ENCODE results near the gene RFX1. TPM values are rescaled to one million over a fixed set of nuclear protein-coding genes. Genes with fewer than 3 reads are reported as not detected.
A peak's percentile ranks its signal among the peaks of the same experiment; 100 is the strongest.

The RFX1 gene
- total and polyA plus RNA-seq, 9 of the 15 experiments (the other 6 are each of a cell fraction or from before 2014, with no cell fraction given): 0.14 to 19.3 (median 1.2) TPM

- no peak for TF ChIP-seq ZNF347 (CRISPR knock-in tag; IDR thresholded peaks at IDR 0.05; ENCODE audit: low read depth)
- TF ChIP-seq ARID2 (IDR thresholded peaks at IDR 0.05): no peak
- no peak for TF ChIP-seq HDAC6 (IDR thresholded peaks at IDR 0.05; ENCODE audit: low read depth, low read length)
- peak in 2 of 3 experiments; percentile 60 to 88 for TF ChIP-seq YY1 (IDR thresholded peaks at IDR 0.05; ENCODE audit: borderline replicate concordance in 1 of 3, control insufficient read depth in 1 of 3, extremely low read depth in 1 of 3, insufficient read depth in 3 of 3, insufficient read length in 1 of 3, insufficient replicate concordance in 2 of 3, low read depth in 1 of 3, low read length in 2 of 3)
- peak; percentile 76 for TF ChIP-seq MTA1 (IDR thresholded peaks at IDR 0.05; ENCODE audit: borderline replicate concordance)
- no peak for TF ChIP-seq ZNF133 (CRISPR knock-in tag; IDR thresholded peaks at IDR 0.05)
- no peak for TF ChIP-seq CREB1 (IDR thresholded peaks at IDR 0.05)
- peak; percentile 48; the same call in 1 of the 2 replicates for TF ChIP-seq CREB1 (CRISPR knock-in tag; IDR thresholded peaks at IDR 0.05)
- TF ChIP-seq NCOR1 (IDR thresholded peaks at IDR 0.05): no peak
- TF ChIP-seq KLF1 (tag; IDR thresholded peaks at IDR 0.05): no peak
- no peak for TF ChIP-seq FIP1L1 (IDR thresholded peaks at IDR 0.05; ENCODE audit: low read depth, low read length, poor library complexity, severe bottlenecking)
- no peak for TF ChIP-seq GTF2F1 (IDR thresholded peaks at IDR 0.05; ENCODE audit: low read depth, low read length)
- peak; percentile 93 for TF ChIP-seq NCOA4 (IDR thresholded peaks at IDR 0.05; ENCODE audit: partially characterized antibody)
- TF ChIP-seq GATAD2A (IDR thresholded peaks at IDR 0.05): peak; percentile 54; the same call in 1 of the 2 replicates
- TF ChIP-seq RBM14 (IDR thresholded peaks at IDR 0.05; ENCODE audit: borderline replicate concordance, insufficient read depth, low read depth, low read length): no peak
- no peak for TF ChIP-seq E4F1 (CRISPR knock-in tag; IDR thresholded peaks at IDR 0.05; ENCODE audit: borderline replicate concordance)
- 0 out of 2 replicates have a peak, but pooled peaks have one; percentile 61 for TF ChIP-seq LARP7 (IDR thresholded peaks at IDR 0.05)
- TF ChIP-seq ZNF263 (CRISPR knock-in tag; IDR thresholded peaks at IDR 0.05; ENCODE audit: borderline replicate concordance): peak; percentile 72
- TF ChIP-seq PHF8 (IDR thresholded peaks at IDR 0.05; ENCODE audit: borderline replicate concordance, low read length): peak; percentile 31; the same call in 1 of the 2 replicates
- TF ChIP-seq ARHGAP35 (IDR thresholded peaks at IDR 0.05; ENCODE audit: partially characterized antibody): peak; percentile 63
- peak; percentile 68; the same call in 1 of the 2 replicates for TF ChIP-seq LCOR (CRISPR knock-in tag; IDR thresholded peaks at IDR 0.05)
- TF ChIP-seq KLF16 (IDR thresholded peaks at IDR 0.05): no peak
- no peak for TF ChIP-seq ZNF589 (CRISPR knock-in tag; IDR thresholded peaks at IDR 0.05; ENCODE audit: low read depth)
- TF ChIP-seq ZNF41 (CRISPR knock-in tag; conservative IDR thresholded peaks at IDR 0.05): no peak
- peak; percentile 58 for TF ChIP-seq TAF1 (IDR thresholded peaks at IDR 0.05; ENCODE audit: control insufficient read depth, extremely low read depth, insufficient read depth, low read length, severe bottlenecking)
- 0 out of 2 replicates have a peak, but pooled peaks have one; percentile 19 for TF ChIP-seq ZNF23 (CRISPR knock-in tag; IDR thresholded peaks at IDR 0.05)
- no peak for TF ChIP-seq NRF1 (conservative IDR thresholded peaks at IDR 0.05 in 1 of 2, IDR thresholded peaks at IDR 0.05 in 1 of 2)
- TF ChIP-seq ZNF232 (CRISPR knock-in tag; IDR thresholded peaks at IDR 0.05): no peak
- TF ChIP-seq PTBP1 (IDR thresholded peaks at IDR 0.05; ENCODE audit: low read depth, low read length): peak; percentile 96
These were observed 603 bp downstream of the RFX1 start (continued) for GRCh38 chr19:14005349-14006084.
